ENCODE data around the gene NPFF. TPM values are rescaled to one million over a fixed set of nuclear protein-coding genes. Genes with fewer than 3 reads are reported as not detected.
A peak's percentile ranks its signal among the peaks of the same experiment; 100 is the strongest.

NPFF gene
- total RNA-seq, 1 experiment from 2014 or later: not detected

- CTCF ChIA-PET: no interaction called here
- H3K36me3 Mint-ChIP-seq (ENCODE audit: insufficient read depth, unreplicated experiment): peaks cover 88% of the 10 kb centered on the region
- H3K27ac Mint-ChIP-seq (ENCODE audit: unreplicated experiment): no peak overlapping the region
- H3K27me3 Mint-ChIP-seq (ENCODE audit: unreplicated experiment): no peaks in the 10 kb centered on the region
- H3K4me1 Mint-ChIP-seq (ENCODE audit: low read depth, unreplicated experiment): no peaks in the 10 kb centered on the region
- no peaks in the 10 kb centered on the region for H3K9me3 Mint-ChIP-seq (ENCODE audit: low read depth, unreplicated experiment)
- DNase-seq: no peak
- TSS peak; percentile 7 for BruUV-seq (replicated peaks)
- intact Hi-C loops (cut with micrococcal nuclease; ENCODE audit: unreplicated experiment): no loop called here
- no peak overlapping the region for H3K4me3 Mint-ChIP-seq (ENCODE audit: low read depth, unreplicated experiment)
- TF ChIP-seq CTCF (IDR thresholded peaks at IDR 0.05; ENCODE audit: unreplicated experiment): no peak
These were observed 39.4 kb downstream of the NPFF start for GRCh38 chr12:53467880-53468279.

GRCh38 chr12:53467082-53467481 is 40.2 kb downstream of the NPFF start:
- CTCF ChIA-PET: no interaction called here
- no peak for DNase-seq
- no TSS peak for BruUV-seq (replicated peaks)
- H3K27ac Mint-ChIP-seq (ENCODE audit: unreplicated experiment): no peak overlapping the region
- peaks cover 94% of the 10 kb centered on the region for H3K36me3 Mint-ChIP-seq (ENCODE audit: insufficient read depth, unreplicated experiment)
- intact Hi-C loops (cut with micrococcal nuclease; ENCODE audit: unreplicated experiment): no loop called here
- H3K4me1 Mint-ChIP-seq (ENCODE audit: low read depth, unreplicated experiment): no peaks in the 10 kb centered on the region
- no peaks in the 10 kb centered on the region for H3K27me3 Mint-ChIP-seq (ENCODE audit: unreplicated experiment)
- no peak overlapping the region for H3K4me3 Mint-ChIP-seq (ENCODE audit: low read depth, unreplicated experiment)
- no peak for TF ChIP-seq CTCF (IDR thresholded peaks at IDR 0.05; ENCODE audit: unreplicated experiment)
- H3K9me3 Mint-ChIP-seq (ENCODE audit: low read depth, unreplicated experiment): no peaks in the 10 kb centered on the region

- peaks cover 90% of the 10 kb centered on the region for H3K36me3 Mint-ChIP-seq (ENCODE audit: insufficient read depth, unreplicated experiment)
- no TSS peak for BruUV-seq (replicated peaks)
- intact Hi-C loops (cut with micrococcal nuclease; ENCODE audit: unreplicated experiment): no loop called here
- no peaks in the 10 kb centered on the region for H3K9me3 Mint-ChIP-seq (ENCODE audit: low read depth, unreplicated experiment)
- CTCF ChIA-PET: no interaction called here
- H3K4me1 Mint-ChIP-seq (ENCODE audit: low read depth, unreplicated experiment): no peaks in the 10 kb centered on the region
- DNase-seq: no peak
- H3K27me3 Mint-ChIP-seq (ENCODE audit: unreplicated experiment): no peaks in the 10 kb centered on the region
- no peak for TF ChIP-seq CTCF (IDR thresholded peaks at IDR 0.05; ENCODE audit: unreplicated experiment)
- no peak overlapping the region for H3K4me3 Mint-ChIP-seq (ENCODE audit: low read depth, unreplicated experiment)
- H3K27ac Mint-ChIP-seq (ENCODE audit: unreplicated experiment): no peak overlapping the region
These were observed 40.6 kb downstream of the NPFF start for GRCh38 chr12:53466640-53467039.

- no TSS peak for BruUV-seq (replicated peaks)
- no peak for DNase-seq
- Mint-ChIP-seq H3K4me1 (ENCODE audit: low read depth, unreplicated experiment) (peaks cover 3% of the 10 kb centered on the region), H3K27ac (ENCODE audit: unreplicated experiment) (no peak overlapping the region), H3K36me3 (ENCODE audit: insufficient read depth, unreplicated experiment) (peaks cover 91% of the 10 kb centered on the region), H3K9me3 (ENCODE audit: low read depth, unreplicated experiment) (no peaks in the 10 kb centered on the region), H3K4me3 (ENCODE audit: low read depth, unreplicated experiment) (no peak overlapping the region), H3K27me3 (ENCODE audit: unreplicated experiment) (no peaks in the 10 kb centered on the region)
- intact Hi-C loops (cut with micrococcal nuclease; ENCODE audit: unreplicated experiment): no loop called here
- no peak for TF ChIP-seq CTCF (IDR thresholded peaks at IDR 0.05; ENCODE audit: unreplicated experiment)
- CTCF ChIA-PET: no interaction called here
These were observed 41.6 kb downstream of the NPFF start for GRCh38 chr12:53465679-53466078.

All from Calu3 (cell line).